Ishikawa (cell line): ENCODE results near the gene KLHL26.

Experiments
- CEBPB ChIP-seq: IDR thresholded peaks from 2 replicates; pipeline ENCODE4 v1.6.1; 2012
- CREB1 ChIP-seq: IDR thresholded peaks from 2 replicates; pipeline ENCODE4 v1.6.1; 2012; ENCODE audit warnings: low read depth
- EGR1 ChIP-seq: IDR thresholded peaks from 2 replicates; pipeline ENCODE4 v1.6.1; 2012
- EP300 ChIP-seq: IDR thresholded peaks from 2 replicates; pipeline ENCODE4 v1.6.1; 2012; ENCODE audit warnings: borderline replicate concordance
- FOXM1 ChIP-seq: IDR thresholded peaks from 2 replicates; pipeline ENCODE4 v1.6.1; 2012; ENCODE audit warnings: low read depth, borderline replicate concordance
- NFIC ChIP-seq: IDR thresholded peaks from 2 replicates; pipeline ENCODE4 v1.6.1; 2012
- RAD21 ChIP-seq: IDR thresholded peaks from 2 replicates; pipeline ENCODE4 v1.6.1; 2012; ENCODE audit warnings: low read depth
- TAF1 ChIP-seq: IDR thresholded peaks from 2 replicates; pipeline ENCODE4 v1.6.1; 2012; ENCODE audit warnings: low read depth, mild to moderate bottlenecking
- TCF12 ChIP-seq: IDR thresholded peaks from 2 replicates; pipeline ENCODE4 v1.6.1; 2012; ENCODE audit warnings: low read depth
- TEAD4 ChIP-seq: IDR thresholded peaks from 2 replicates; pipeline ENCODE4 v1.6.1; 2012
- USF1 ChIP-seq: IDR thresholded peaks from 2 replicates; pipeline ENCODE4 v1.6.1; 2012
- YY1 ChIP-seq: IDR thresholded peaks from 2 replicates; pipeline ENCODE4 v1.6.1; 2012; ENCODE audit warnings: low read depth
- ZBTB7A ChIP-seq: IDR thresholded peaks from 2 replicates; pipeline ENCODE4 v1.6.1; 2012; ENCODE audit warnings: low read depth
- TF ChIP-seq, protein P1 (sequence below): IDR thresholded peaks from 2 replicates; pipeline ENCODE4 v1.6.1; 2012
- TF ChIP-seq, protein P2 (sequence below): IDR thresholded peaks from 2 replicates; pipeline ENCODE4 v1.6.1; 2012; ENCODE audit warnings: low read depth, mild to moderate bottlenecking

The KLHL26 gene

GRCh38 chr19:18589380-18590272, 47.2 kb upstream of the KLHL26 start:
- TF ChIP-seq, protein P1, sequence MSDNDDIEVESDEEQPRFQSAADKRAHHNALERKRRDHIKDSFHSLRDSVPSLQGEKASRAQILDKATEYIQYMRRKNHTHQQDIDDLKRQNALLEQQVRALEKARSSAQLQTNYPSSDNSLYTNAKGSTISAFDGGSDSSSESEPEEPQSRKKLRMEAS = peak; percentile 100
- TF ChIP-seq YY1 = peak; percentile 22; the same call in 1 of the 2 replicates
- no peak for TF ChIP-seq FOXM1
- TF ChIP-seq USF1 = peak; percentile 79
- no peak for TF ChIP-seq CREB1
- TF ChIP-seq TAF1 = no peak; the same call in 1 of the 2 replicates
- TF ChIP-seq EGR1 = no peak
- TF ChIP-seq TEAD4 = 0 out of 2 replicates have a peak, but pooled peaks have one; percentile 38
- peak; percentile 17; the same call in 1 of the 2 replicates for TF ChIP-seq NFIC

DNA sequence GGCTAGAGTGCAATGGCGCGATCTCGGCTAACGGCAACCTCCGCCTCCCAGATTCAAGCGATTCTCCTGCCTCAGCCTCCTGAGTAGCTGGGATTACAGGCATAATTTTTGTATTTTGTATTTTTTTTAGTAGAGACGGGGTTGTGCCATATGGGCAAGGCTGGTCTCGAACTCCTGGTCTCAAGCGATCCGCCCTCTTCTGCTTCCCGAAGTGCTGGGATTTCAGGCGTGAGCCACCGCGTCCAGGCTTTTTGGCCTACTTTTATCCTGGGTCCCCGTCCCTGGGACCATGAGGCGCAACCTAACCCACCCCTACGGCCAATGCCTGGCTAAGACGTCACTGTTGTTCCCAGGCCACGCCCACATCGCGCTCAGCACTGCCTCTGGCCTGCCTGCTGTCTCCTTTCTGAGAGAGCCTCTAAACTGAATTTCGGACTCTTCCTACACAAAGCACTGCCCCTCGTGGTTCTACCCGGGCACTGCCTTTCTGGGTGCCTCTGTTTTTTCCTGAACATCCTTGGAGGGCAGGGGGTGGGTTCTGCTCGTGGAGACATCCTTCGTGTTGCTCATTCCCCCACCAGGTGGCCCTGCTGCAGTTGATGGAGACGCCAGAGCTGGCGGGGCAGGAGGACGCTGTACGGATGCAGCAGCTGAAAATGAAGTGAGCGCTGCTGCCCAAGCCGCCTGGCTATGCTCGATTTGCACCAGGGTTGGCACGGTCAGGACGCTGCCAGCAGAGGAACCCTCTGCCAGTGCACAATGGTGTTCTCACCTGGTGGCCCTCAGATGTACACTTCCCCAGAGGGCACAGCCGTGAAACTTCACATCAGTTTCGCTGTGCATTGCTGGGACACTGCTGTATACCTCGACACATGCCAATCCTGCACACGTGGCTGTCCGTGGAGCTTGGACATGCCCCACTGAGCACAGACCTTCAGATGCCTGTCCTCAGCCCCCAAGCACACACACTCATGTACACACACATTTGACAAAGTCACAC, 46.3 kb upstream of the KLHL26 start:
- TF ChIP-seq FOXM1 (no peak), USF1 (no peak), EGR1 (no peak), ZBTB7A (no peak), YY1 (no peak), CREB1 (no peak), TEAD4 (no peak), NFIC (no peak), CEBPB (no peak), TAF1 (no peak), EP300 (no peak)
- TF ChIP-seq, protein P2, sequence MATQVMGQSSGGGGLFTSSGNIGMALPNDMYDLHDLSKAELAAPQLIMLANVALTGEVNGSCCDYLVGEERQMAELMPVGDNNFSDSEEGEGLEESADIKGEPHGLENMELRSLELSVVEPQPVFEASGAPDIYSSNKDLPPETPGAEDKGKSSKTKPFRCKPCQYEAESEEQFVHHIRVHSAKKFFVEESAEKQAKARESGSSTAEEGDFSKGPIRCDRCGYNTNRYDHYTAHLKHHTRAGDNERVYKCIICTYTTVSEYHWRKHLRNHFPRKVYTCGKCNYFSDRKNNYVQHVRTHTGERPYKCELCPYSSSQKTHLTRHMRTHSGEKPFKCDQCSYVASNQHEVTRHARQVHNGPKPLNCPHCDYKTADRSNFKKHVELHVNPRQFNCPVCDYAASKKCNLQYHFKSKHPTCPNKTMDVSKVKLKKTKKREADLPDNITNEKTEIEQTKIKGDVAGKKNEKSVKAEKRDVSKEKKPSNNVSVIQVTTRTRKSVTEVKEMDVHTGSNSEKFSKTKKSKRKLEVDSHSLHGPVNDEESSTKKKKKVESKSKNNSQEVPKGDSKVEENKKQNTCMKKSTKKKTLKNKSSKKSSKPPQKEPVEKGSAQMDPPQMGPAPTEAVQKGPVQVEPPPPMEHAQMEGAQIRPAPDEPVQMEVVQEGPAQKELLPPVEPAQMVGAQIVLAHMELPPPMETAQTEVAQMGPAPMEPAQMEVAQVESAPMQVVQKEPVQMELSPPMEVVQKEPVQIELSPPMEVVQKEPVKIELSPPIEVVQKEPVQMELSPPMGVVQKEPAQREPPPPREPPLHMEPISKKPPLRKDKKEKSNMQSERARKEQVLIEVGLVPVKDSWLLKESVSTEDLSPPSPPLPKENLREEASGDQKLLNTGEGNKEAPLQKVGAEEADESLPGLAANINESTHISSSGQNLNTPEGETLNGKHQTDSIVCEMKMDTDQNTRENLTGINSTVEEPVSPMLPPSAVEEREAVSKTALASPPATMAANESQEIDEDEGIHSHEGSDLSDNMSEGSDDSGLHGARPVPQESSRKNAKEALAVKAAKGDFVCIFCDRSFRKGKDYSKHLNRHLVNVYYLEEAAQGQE = no peak
- TF ChIP-seq, protein P1 = no peak

- TF ChIP-seq RAD21 (no peak), ZBTB7A (no peak), NFIC (no peak), TCF12 (no peak)
Observed at GRCh38 chr19:18591735-18592385, 45.0 kb upstream of the KLHL26 start.

DNA sequence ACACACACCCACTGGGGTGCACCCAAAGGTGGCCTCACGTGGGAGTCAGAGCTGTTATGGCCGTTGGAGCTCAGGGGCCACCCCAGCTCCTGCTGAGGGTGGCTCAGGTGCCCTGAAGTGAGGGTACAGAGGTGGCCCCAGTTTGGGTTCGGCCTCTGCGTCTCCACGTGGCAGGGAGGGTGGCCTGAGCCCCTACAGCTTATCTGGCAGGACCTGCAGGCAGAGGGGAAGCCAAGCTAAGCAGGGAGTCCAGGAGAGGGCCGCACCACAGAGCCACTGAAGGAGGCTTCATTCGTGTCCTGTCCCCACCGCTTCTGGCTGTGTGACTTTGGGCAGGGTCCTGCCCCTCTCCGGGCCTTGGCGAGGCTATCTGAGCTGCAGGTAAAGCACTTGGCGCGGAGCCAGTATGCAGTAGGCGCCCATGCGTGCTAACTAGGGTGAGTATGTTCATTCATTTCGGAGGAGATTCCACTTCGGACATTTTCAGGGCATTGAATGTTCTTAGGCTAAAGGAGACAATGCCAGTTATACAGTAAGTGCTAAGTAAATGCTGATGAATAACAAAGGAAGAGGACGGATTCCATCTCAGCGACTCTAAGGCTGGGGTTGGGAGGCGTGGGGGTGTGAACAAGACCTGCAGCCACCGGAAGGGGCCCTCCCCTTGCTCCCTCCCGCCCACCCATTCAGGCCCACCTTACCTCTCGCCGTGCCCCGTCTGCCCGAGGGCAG, 43.3 kb upstream of the KLHL26 start:
- TF ChIP-seq NFIC = peak; percentile 86
- no peak for TF ChIP-seq EGR1

GRCh38 chr19:18594096-18594823, 42.6 kb upstream of the KLHL26 start:
- TF ChIP-seq RAD21 = peak; percentile 69; the same call in 1 of the 2 replicates
- peak; percentile 77; the same call in 1 of the 2 replicates for TF ChIP-seq ZBTB7A
- TF ChIP-seq TAF1 = no peak
- TF ChIP-seq, protein P1 = peak; percentile 68
- TF ChIP-seq, protein P2 = no peak
- TF ChIP-seq NFIC = no peak
- TF ChIP-seq EGR1 = peak; percentile 68
- no peak for TF ChIP-seq CEBPB
- no peak for TF ChIP-seq TEAD4
- peak; percentile 16; the same call in 1 of the 2 replicates for TF ChIP-seq TCF12
- TF ChIP-seq EP300 = no peak
- TF ChIP-seq FOXM1 = no peak
- no peak for TF ChIP-seq USF1
- TF ChIP-seq CREB1 = no peak
- no peak for TF ChIP-seq YY1
